Thoracic aorta endothelial cell (primary cell): Measurements from ENCODE around the gene IGF2BP3. TPM values are rescaled to one million over a fixed set of nuclear protein-coding genes. Genes with fewer than 3 reads are reported as not detected.

ENCODE experiments used
- small RNA-seq: library from RNA; depleted of rRNA; stranded (forward); fragments of <200 nt; gene quantifications from one replicate; pipeline ENCODE3, GENCODE V24; 2012
- total RNA-seq: library from RNA; depleted of rRNA; stranded (reverse); fragments of >200 nt; gene quantifications from 2 replicates; pipeline ENCODE4 v1.2.3, GENCODE V29; 2012

The IGF2BP3 gene
- total RNA-seq: 196 and 275 TPM in 2 replicates

DNA sequence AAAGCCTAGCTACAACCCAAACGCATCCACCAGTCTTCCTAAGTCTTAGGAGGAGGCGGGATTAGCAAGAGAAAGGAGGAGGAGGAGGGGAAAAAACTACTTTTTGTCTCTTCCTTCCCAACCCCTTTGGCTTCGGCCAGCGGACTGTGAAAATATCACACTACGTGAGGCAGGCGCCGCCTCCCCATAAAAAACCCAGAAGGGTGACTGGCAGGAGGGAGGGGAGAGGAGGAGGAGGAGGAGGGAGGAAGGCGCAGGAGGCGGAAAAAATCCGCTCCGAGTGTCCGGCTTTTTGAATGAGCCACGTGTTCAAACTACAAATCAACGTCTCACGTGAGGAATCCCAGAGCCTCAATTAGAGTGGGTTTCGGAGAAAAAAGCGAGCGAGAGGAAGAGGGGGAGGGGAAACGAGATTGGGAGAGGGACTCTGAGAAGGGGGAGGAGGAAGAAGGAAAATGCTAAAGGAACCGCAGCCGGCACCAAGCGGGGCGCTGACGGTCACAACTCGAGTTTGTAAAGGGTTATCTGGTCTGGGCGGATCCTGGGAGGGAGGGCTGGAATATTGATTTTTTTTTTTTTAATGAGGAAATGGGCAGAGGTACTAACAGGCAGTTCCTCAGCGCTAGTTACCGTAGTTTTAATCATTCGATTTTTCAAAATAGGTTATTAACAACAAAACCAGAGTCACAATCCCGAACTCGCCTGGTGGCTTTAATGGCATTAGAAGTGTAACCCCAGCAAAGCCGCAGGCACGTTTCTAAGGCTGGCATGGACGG, at the start of gene IGF2BP3:
Gene IGF2BP3, minus strand, starts transcription at position 162 of the 776 bp plus-strand sequence. CDS start 381 bp downstream, outside the sequence.

GRCh38 chr7:23298885-23299769, 171.2 kb downstream of the IGF2BP3 start, which contains the start of gene MALSU1:
Gene MALSU1, plus strand, starts transcription at chr7:23299339. Its CDS starts 14 bp downstream, at chr7:23299353.

Small RNAs within 50 kb of the gene (small RNA-seq; reads per million reads assigned to genes)
- gene AC079780.1 (not detected), gene RF00019 (not detected), gene RNU7-143P (not detected), gene SNORD65C (2.0 reads per million, percentile 48 among the genes with 10 or more reads in this experiment)

Other genes with a start within 250 kb of the IGF2BP3 start
- 0.13 and 0.72 TPM in 2 replicates for gene GPNMB, start 223.7 kb downstream of the IGF2BP3 start, total RNA-seq
- gene MALSU1, start 171.2 kb downstream of the IGF2BP3 start, total RNA-seq: 54.5 and 54.9 TPM in 2 replicates
- 56.8 and 67.8 TPM in 2 replicates for gene TRA2A, start 61.5 kb upstream of the IGF2BP3 start, total RNA-seq
- 14.6 and 15.6 TPM in 2 replicates for gene CCDC126, start 126.9 kb upstream of the IGF2BP3 start, total RNA-seq
- 2.1 and 3.7 TPM in 2 replicates for gene FAM221A, start 209.7 kb upstream of the IGF2BP3 start, total RNA-seq
- gene STK31, start 239.7 kb upstream of the IGF2BP3 start, total RNA-seq: 0.57 TPM in 1 of 2 replicates, not detected in the other